GM12878 (cell line): Measurements from ENCODE around the gene CBLN3. TPM values are rescaled to one million over a fixed set of nuclear protein-coding genes. Genes with fewer than 3 reads are reported as not detected.

Experiments used
- ATAC-seq: fragments of 200-7000 bp; cut with Tn5 transposase; 3 replicates; pipeline ENCODE4 v1.9.1; 2020; ENCODE audit warnings: mild to moderate bottlenecking, moderate library complexity
- BruUV-seq: library from RNA; stranded (reverse); fragments of 400-500 nt; replicated peaks from 2 replicates; lab custom pipeline; 2021; lab: Mats Ljungman, UMichigan
- CTCF ChIA-PET: fragments of 300-600 bp; sonication (Branson Sonifier 250); formaldehyde crosslinking; extraction: SDS; loops from one replicate; lab custom pipeline; 2021; ENCODE audit warnings: inconsistent platforms; lab: Yijun Ruan, JAX
- POLR2A ChIA-PET: fragments of 350-600 bp; formaldehyde crosslinking; extraction: SDS; loops from one replicate; lab custom pipeline; 2021; ENCODE audit warnings: inconsistent platforms; lab: Charles Lee
- RAD21 ChIA-PET: fragments of 300-600 bp; sonication (Branson Sonifier 250); formaldehyde crosslinking; loops from one replicate; lab custom pipeline; 2023; ENCODE audit warnings: antibody characterized with exemption; ENCODE audit not compliant: unreplicated experiment; lab: Charles Lee
- SMC1A ChIA-PET: fragments of 300-600 bp; sonication (Branson Sonifier 250); formaldehyde crosslinking; loops from one replicate; lab custom pipeline; 2023; ENCODE audit not compliant: unreplicated experiment, uncharacterized antibody; lab: Charles Lee
- DNase-seq: peaks from one replicate; pipeline ENCODE4 v3.0.0-alpha.2; 2011; ENCODE audit warnings: low read depth, low spot score
- FAIRE-seq: peaks from 3 replicates; lab custom pipeline; 2011; peaks lifted over from hg19 to GRCh38; lab: Jason Lieb, UNC
- H2AFZ ChIP-seq: 2 replicates; pipeline ENCODE4 v1.6.0; 2011; ENCODE audit warnings: low read depth, low read length, control low read depth; ENCODE audit not compliant: control insufficient read depth
- H3K27ac ChIP-seq: 2 replicates; pipeline ENCODE4 v1.5.1; 2011; ENCODE audit warnings: control low read depth; ENCODE audit not compliant: control insufficient read depth, insufficient read depth
- H3K27me3 ChIP-seq, 2 experiments: replicated peaks in 1 of 2; 2 replicates each; pipeline versions ENCODE4 v1.6.0 to v1.6.1; 2011; ENCODE audit warnings: low read length in 1 of 2; ENCODE audit not compliant: control insufficient read depth in 2 of 2, insufficient read depth in 2 of 2
- H3K36me3 ChIP-seq, 2 experiments: 2 replicates each; pipeline ENCODE4 v1.5.1; 2011; ENCODE audit warnings: low read length in 1 of 2; ENCODE audit not compliant: control insufficient read depth in 2 of 2, insufficient read depth in 2 of 2
- H3K4me1 ChIP-seq: 2 replicates; pipeline ENCODE4 v1.6.1; 2011; ENCODE audit warnings: mild to moderate bottlenecking, low read length, moderate library complexity, mixed read lengths; ENCODE audit not compliant: control insufficient read depth, insufficient read depth
- H3K4me2 ChIP-seq: 2 replicates; pipeline ENCODE4 v1.6.0; 2011; ENCODE audit warnings: control low read depth; ENCODE audit not compliant: control insufficient read depth, insufficient read depth
- H3K4me3 ChIP-seq: fragments of 200-600 bp; sonication (generic); 2 replicates; pipeline ENCODE4 v1.5.1; 2016
- H3K79me2 ChIP-seq: 2 replicates; pipeline ENCODE4 v1.6.0; 2011; ENCODE audit warnings: low read length; ENCODE audit not compliant: control insufficient read depth, insufficient read depth
- H3K9ac ChIP-seq: 2 replicates; pipeline ENCODE4 v1.8.0; 2011; ENCODE audit warnings: low read length, control low read depth, mixed read lengths; ENCODE audit not compliant: control insufficient read depth, insufficient read depth
- H3K9me3 ChIP-seq: replicated peaks from 3 replicates; pipeline ENCODE4 v1.5.1; 2011; ENCODE audit warnings: mild to moderate bottlenecking, low read length; ENCODE audit not compliant: control insufficient read depth, insufficient read depth
- H4K20me1 ChIP-seq: 2 replicates; pipeline ENCODE4 v1.6.0; 2011; ENCODE audit not compliant: control insufficient read depth, insufficient read depth
- BCL11A ChIP-seq: IDR thresholded peaks from 2 replicates; pipeline ENCODE4 v1.6.1; 2011; ENCODE audit warnings: low read depth, low read length
- BMI1 ChIP-seq: fragments of 450-650 bp; IDR thresholded peaks from 2 replicates; pipeline ENCODE4 v1.6.1; 2016; ENCODE audit warnings: mild to moderate bottlenecking, moderate library complexity, borderline replicate concordance
- HCFC1 ChIP-seq: fragments of 150-350 bp; IDR thresholded peaks from 2 replicates; pipeline ENCODE4 v1.6.1; 2014; ENCODE audit warnings: low read length
- IKZF1 ChIP-seq: fragments of 450-650 bp; conservative IDR thresholded peaks from 2 replicates; pipeline ENCODE4 v1.6.1; 2017; ENCODE audit warnings: antibody characterized with exemption, mild to moderate bottlenecking
- NR2F1 ChIP-seq: fragments of 450-650 bp; conservative IDR thresholded peaks from 2 replicates; pipeline ENCODE4 v1.6.1; 2017; ENCODE audit warnings: mild to moderate bottlenecking
- SREBF2 ChIP-seq: IDR thresholded peaks from 2 replicates; pipeline ENCODE4 v1.6.1; 2012; ENCODE audit warnings: mild to moderate bottlenecking, low read length
- ZBED1 ChIP-seq: IDR thresholded peaks from 2 replicates; pipeline ENCODE4 v1.6.1; 2016; ENCODE audit warnings: borderline replicate concordance
- ZNF622 ChIP-seq: fragments of 450-650 bp; IDR thresholded peaks from 2 replicates; pipeline ENCODE4 v1.6.1; 2017; ENCODE audit warnings: mild to moderate bottlenecking, inconsistent platforms
- WGBS: methylation state at CpG from one replicate; pipeline ENCODE4 v1.1.6; 2016; ENCODE audit warnings: low lambda C conversion rate; ENCODE audit not compliant: insufficient replicate concordance, insufficient coverage; ENCODE audit errors: missing lambda C conversion rate; 5-methylcytosine and 5-hydroxymethylcytosine counted together
- in situ Hi-C: fragments of 300-500 bp; cut with MboI; formaldehyde crosslinking; loops from 9 replicates; pipeline ENCODE4 v1.14.3; 2018; ENCODE audit warnings: mixed read lengths
- intact Hi-C: fragments of 100-400 bp; cut with micrococcal nuclease; formaldehyde crosslinking; loops from one replicate; pipeline ENCODE4 v1.14.2; 2022; ENCODE audit not compliant: unreplicated experiment
- polyA plus RNA-seq, 11 experiments: library from polyadenylated mRNA; depleted of rRNA in 4 of 11; unstranded in 6 of 11; stranded (reverse) in 5 of 11; fragments of >200 nt; fragmentation: Nextera tagmentation in 4 of 11; fragmentation: Illumina TruSeq in 1 of 11; extraction: Ambion mirVana in 4 of 11; extraction: Trizol in 1 of 11; gene quantifications; 1 replicate in 1 of 11; 2 replicates in 10 of 11; pipeline versions ENCODE4 v1.2.1 to v1.2.3, GENCODE V29; 2011 to 2016; ENCODE audit warnings: inconsistent platforms in 2 of 11, missing spikeins in 2 of 11, low read depth in 1 of 11
- total RNA-seq, 4 experiments: library from RNA; depleted of rRNA in 3 of 4; stranded (reverse); fragments of >200 nt in 3 of 4; fragmentation: Illumina TruSeq in 1 of 4; extraction: Trizol in 1 of 4; gene quantifications; 2 replicates each; pipeline versions ENCODE4 v1.2.1 to v1.2.3, GENCODE V29; 2013 to 2021
- TF ChIP-seq, protein P1 (sequence below): IDR thresholded peaks from 2 replicates; pipeline ENCODE4 v1.6.1; 2012; ENCODE audit warnings: improper control_type of control experiment, low read depth, low read length; ENCODE audit not compliant: insufficient replicate concordance

CBLN3 gene
- total and polyA plus RNA-seq, 10 of the 15 experiments (the other 5 are each of a cell fraction or from before 2014, with no cell fraction given): 0.16 to 4.9 (median 1.3) TPM

DNA sequence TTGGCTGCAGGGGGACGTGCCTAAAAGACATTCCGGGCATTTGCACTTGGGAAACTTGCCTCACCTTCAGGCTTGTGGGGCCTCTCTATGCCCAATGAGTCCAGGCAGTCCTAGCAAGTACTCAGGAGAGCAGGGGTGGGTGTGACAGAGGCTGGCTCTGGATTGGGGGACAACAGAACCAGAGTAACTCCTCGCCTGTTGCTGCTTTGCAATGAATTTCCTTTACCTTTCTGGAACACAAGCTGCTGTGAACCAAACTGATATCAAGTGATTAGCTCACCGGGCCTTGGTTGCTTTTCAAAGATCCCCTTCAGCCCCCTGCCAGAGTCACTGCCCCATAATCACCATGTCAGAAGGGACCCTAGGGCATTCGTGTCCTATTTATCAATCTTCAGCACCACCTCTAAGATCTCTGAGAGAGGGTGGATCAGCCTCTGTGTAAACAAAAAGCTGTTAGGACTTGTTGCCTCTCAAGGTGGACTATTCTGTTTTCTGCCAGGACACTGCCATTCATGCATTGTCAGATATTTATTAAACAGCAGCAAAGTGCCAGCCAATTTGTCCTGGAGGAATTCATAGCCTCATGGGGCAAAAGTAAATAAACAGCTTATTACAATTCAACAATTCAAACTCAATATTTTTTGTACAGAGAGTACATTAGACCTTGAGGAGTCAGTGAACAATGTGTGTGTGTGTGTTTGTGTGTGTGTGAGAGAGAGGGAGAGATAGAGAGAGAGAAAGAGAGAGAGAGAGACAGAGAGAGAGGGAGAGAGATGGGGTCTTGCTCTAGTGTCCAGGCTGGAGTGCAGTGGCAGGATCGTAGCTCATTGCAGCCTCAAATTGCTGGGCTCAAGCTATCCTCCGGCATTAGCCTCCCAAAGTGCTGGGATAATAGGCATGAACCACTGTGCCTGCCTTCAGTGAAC lies 50.2 kb downstream of the CBLN3 start:
- H3K4me1 ChIP-seq: no peaks in the 10 kb centered on the region
- DNase-seq (no peak), FAIRE-seq (no peak), ATAC-seq (no peak)
- SMC1A ChIA-PET: interaction anchor here (0.5 to 1.3 kb wide), 3 partner anchors 10 to 266 kb away, joined by 3 to 4 read pairs (median 3); no protein-coding TSS in a partner anchor
- intact Hi-C loops (no loop called here), in situ Hi-C loops (no loop called here)
- no peak overlapping the region for H3K4me3 ChIP-seq
- WGBS: 17% methylated on average over 7 of the region's 7 CpGs
- no peaks in the 10 kb centered on the region for H3K9me3 ChIP-seq
- CTCF ChIA-PET: interaction anchor here (0.9 to 2.8 kb wide), 5 partner anchors 8 to 52 kb away, joined by 3 to 13 read pairs (median 4); no protein-coding TSS in a partner anchor
- H3K79me2 ChIP-seq: no peaks in the 10 kb centered on the region
- POLR2A ChIA-PET: interaction anchor here (1.1 kb wide), 1 partner anchor 13 kb away, joined by 4 read pairs; no protein-coding TSS in a partner anchor
- no peak overlapping the region for H3K9ac ChIP-seq
- no peak overlapping the region for H3K27ac ChIP-seq
- H4K20me1 ChIP-seq: no peaks in the 10 kb centered on the region
- no peak overlapping the region for H2AFZ ChIP-seq
- BruUV-seq: no TSS peak
- no peaks in the 10 kb centered on the region for H3K27me3 ChIP-seq
- TF ChIP-seq SREBF2: no peak
- TF ChIP-seq IKZF1: no peak
- TF ChIP-seq, protein P1, sequence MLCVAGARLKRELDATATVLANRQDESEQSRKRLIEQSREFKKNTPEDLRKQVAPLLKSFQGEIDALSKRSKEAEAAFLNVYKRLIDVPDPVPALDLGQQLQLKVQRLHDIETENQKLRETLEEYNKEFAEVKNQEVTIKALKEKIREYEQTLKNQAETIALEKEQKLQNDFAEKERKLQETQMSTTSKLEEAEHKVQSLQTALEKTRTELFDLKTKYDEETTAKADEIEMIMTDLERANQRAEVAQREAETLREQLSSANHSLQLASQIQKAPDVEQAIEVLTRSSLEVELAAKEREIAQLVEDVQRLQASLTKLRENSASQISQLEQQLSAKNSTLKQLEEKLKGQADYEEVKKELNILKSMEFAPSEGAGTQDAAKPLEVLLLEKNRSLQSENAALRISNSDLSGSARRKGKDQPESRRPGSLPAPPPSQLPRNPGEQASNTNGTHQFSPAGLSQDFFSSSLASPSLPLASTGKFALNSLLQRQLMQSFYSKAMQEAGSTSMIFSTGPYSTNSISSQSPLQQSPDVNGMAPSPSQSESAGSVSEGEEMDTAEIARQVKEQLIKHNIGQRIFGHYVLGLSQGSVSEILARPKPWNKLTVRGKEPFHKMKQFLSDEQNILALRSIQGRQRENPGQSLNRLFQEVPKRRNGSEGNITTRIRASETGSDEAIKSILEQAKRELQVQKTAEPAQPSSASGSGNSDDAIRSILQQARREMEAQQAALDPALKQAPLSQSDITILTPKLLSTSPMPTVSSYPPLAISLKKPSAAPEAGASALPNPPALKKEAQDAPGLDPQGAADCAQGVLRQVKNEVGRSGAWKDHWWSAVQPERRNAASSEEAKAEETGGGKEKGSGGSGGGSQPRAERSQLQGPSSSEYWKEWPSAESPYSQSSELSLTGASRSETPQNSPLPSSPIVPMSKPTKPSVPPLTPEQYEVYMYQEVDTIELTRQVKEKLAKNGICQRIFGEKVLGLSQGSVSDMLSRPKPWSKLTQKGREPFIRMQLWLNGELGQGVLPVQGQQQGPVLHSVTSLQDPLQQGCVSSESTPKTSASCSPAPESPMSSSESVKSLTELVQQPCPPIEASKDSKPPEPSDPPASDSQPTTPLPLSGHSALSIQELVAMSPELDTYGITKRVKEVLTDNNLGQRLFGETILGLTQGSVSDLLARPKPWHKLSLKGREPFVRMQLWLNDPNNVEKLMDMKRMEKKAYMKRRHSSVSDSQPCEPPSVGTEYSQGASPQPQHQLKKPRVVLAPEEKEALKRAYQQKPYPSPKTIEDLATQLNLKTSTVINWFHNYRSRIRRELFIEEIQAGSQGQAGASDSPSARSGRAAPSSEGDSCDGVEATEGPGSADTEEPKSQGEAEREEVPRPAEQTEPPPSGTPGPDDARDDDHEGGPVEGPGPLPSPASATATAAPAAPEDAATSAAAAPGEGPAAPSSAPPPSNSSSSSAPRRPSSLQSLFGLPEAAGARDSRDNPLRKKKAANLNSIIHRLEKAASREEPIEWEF: no peak
- no peak for TF ChIP-seq ZBED1
- no peak for TF ChIP-seq BCL11A
- TF ChIP-seq NR2F1: no peak
- no peak for TF ChIP-seq BMI1
- TF ChIP-seq HCFC1: no peak
- TF ChIP-seq ZNF622: no peak
- RAD21 ChIA-PET: interaction anchor here (1.0 to 1.3 kb wide), 5 partner anchors 9 to 52 kb away, joined by 3 to 5 read pairs (median 3); partner anchors contain the start of genes CBLN3 and KHNYN
- no peak overlapping the region for H3K4me2 ChIP-seq
- H3K36me3 ChIP-seq: no peaks in the 10 kb centered on the region
